ENCODE measurements around the gene XXYLT1.
A peak's percentile ranks its signal among the peaks of the same experiment; 100 is the strongest.

The XXYLT1 gene

DNA sequence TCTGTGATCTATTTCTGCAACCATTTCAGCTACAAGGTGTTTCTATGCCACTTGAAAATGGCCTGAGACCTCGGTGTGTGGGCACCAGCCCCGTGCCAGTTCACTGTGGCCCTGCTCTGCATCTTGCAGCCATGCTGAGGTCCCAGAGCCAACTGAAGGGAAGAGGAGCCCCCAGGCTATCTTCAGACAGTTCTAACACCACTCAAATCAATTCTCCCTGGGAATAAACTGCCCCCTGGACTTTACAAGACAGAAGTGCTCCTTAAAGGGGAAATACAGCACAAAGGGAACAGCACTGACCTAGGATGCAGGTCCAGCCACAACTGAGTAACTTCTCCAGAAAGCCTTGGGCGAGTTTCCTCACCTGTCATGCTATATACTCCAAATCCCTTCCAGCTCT lies 3.9 kb downstream of the XXYLT1 start:
- DNase-seq (ENCODE audit: low read depth in 2 of 3, low spot score in 1 of 3) = no peak

DNA sequence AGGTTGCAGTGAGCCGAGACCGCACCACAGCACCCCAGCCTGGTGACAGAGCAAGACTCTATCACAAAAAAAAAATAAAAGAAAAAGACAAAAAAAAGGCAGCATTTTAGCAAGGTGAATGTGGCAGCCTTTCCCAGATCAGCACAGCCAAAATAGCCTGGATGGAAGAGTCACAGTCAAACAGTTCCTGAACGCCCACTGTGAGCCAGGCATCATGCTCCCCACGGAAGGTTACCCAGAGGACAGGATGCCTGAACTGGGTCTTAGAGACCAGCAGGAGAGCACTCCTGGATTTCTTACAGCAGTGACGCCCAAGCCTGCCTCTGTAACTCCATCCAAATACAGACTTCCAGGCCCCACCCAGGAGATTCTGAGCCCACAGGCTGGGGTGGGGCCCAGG lies 4.5 kb downstream of the XXYLT1 start:
- DNase-seq (ENCODE audit: low read depth in 2 of 3, low spot score in 1 of 3) = no peak

DNA sequence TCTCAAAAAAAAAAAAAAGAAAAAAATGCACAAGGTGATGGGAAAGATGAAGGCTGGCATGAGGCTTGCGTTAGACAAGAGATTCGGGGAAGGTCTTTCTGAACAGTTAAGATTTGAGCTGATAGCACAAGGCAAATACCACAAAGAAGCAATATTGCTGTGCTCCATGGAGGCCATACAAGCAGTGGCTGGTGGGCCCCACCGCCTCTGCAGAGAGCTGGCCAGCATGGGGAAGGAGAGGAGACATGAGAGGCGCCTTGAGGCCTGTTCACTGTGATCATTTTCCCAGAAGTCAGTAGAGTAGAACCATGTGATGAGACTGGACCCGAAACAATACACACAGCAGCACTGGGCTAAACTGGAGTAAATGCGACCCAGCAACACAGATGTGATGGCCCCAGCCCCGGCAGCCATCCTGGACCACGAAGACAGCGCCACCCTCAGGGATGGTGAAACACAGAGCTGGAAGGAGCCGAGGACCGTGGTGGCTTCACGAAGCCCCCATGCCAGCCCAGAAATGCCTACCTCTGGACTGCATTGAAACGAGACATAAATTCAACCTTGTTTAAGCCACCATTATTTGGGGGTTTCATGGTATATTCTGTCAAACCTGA lies 5.5 kb downstream of the XXYLT1 start:
- no peak for DNase-seq (ENCODE audit: low read depth in 2 of 3, low spot score in 1 of 3)

DNA sequence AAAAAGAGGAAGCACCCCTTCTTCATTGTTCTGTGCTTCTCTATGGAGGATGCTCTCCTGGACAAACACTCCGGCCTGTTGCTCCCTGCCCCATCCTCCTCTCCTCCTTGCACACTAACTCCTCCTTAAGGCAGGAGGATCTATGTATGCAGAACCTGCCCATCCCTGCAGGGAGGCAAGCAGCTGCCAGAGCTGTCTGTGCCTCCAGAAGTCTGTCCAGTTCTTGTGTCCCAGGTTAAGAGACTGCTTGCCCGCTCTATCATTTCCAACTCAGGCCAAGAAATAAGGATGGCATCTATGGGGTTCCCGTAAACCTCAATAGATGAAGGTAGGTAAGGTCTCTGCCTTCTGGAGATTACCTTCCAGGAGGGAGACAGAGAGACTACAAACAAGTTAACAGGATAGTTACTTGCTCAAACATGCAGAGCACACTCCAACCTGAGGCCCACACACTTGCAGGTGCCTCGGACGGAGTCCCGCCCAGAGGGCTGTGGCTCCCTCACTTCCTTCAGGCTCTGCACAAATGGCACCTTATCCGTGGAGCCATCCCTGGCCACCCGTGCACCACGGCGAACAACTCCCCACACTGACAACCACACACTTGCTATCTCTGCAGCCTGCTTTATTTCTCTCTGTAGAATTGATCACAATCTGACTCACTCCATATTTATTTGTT lies 6.9 kb downstream of the XXYLT1 start:
- no peak for DNase-seq (ENCODE audit: low read depth in 2 of 3, low spot score in 1 of 3)

DNA sequence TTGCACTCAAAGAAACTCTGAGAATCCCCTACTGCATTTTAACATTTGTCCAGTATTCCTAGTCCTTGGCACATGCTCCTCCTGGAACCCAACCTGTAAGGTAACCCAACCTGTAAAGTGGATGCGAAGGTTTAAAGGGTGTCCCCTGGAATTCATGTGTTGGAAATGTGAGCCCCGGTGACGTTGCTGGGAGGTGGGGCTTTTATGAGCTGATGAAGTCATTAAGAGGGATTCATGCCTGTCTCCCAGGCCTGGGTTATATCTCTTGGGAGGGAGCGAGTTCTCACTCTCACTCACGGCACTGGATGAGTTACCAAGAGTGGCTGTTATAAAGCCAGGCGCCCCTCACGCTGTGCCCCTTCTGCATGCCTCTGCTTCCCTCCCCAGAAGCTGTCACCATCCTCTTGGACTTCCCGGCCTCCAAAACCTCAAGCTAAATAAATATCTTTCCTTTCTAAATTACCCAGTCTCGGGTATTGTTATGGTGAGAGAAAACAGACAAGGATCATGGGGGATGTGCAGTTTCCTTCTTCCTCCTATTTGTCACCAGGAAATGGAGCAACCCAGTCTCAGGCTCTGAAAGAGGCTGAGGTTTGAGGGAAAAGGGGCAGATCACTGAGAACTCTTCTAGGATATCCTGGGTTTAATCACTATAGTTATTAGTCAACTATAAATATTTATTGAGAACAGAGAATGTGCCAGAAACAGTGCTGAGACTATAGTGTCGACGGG lies 7.6 kb downstream of the XXYLT1 start:
- no peak for DNase-seq (ENCODE audit: low read depth in 2 of 3, low spot score in 1 of 3)

DNA sequence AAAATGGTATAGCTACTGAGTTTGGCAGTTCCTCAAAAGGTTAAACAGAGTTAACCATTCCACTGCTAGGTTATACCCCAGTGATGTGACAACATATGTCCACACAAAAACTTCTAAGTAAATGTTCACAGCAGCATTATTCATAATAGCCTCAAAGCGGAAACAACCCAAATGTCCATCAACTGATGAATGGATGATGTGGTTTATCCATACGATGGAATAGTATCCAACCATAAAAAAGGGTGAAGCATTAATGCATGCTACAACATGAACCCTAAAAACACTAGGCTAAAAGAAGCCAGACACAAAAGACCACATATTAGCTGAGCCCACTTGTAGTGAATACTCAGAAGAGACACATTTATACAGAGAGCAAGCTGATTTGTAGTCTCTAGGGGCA lies 9.0 kb downstream of the XXYLT1 start:
- DNase-seq (ENCODE audit: low read depth in 2 of 3, low spot score in 1 of 3) = no peak

DNA sequence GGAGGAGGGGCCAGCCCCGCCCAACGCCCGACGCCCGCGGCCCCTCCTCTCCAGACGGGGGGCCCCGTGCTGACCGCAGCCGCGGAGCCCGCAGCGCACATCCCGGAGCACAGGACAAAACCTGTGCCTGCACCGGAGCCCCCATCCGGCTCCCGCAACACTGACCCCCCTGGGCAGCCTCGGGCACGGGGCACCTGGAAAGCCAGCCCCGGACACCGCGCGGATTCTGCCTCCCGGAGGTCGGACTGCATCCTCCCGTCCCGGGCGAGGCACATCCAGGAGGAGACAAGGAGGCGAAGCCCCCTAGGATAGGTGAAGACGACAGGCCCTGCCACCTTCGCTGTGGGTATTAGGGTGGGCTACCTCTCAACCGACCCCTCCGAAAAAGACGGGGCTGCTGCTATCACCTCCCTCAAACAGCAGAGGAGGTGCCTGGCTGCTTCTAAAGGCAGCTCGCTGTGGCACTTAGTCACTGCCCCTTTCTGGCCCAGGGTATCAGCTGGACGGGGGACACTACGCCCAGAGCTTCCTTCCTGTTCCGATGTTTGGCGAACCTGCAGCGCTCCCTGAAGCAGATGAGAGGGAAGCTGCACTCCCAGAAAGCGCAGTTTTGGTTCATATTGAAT lies 10.6 kb downstream of the XXYLT1 start:
- DNase-seq (ENCODE audit: low read depth in 2 of 3, low spot score in 1 of 3) = no peak

DNA sequence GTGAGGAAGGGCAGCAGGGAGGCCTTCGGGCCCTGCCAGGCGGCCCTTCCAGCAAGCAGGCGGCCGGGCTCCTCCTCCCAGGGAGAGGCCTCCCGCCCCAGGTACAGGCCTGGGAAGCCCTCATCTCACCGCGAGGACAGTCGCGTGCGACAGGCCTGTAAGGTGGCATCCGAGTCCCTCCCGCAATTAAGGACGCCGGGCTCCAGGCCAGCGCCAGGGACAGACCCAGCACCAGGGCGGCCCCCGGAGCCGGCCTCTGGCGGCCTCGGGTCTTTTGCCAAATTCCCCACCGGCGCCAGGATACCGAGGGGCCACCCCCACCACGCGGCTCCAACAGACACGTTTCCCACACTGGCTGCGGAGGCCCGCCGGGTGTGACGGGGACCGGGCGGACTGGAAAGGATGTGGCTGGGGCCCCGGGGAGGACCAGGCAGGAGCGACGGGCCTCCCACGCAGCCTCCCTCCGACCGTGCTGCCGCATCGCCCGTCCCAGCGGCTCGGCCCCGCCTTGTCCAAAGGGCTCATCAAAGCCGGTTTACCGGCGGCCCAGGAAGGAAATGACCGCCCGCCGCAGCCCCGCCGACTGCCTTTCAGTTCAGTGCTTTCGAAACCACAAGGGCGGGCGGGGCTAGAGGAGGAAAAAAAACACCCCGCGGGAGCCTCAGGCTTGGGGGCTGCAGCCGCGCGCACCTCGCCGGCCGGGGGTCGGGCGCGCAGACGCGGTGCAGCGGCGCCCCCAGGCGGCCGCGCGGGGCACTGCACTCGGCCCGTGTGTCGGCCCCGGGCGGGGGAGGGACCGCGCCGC lies 11.3 kb downstream of the XXYLT1 start:
- peak; percentile 69 to 81 (median 73) for DNase-seq (ENCODE audit: low read depth in 2 of 3, low spot score in 1 of 3)

DNA sequence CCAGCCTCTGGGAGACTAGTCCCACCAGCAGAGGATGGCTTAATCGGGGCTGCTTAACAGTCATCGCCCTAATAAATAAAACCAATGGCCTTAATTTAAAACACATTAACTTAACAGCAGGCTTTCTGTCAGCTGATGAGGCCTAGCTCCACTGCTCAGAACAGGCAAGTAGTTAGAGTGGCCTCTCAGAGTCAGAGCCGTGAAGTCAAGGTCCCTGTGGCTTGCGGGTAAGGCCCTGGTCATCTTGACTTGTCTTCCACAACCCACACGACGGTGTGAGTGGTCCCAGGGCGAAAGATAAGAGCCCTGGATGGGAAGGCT lies 11.8 kb downstream of the XXYLT1 start:
- DNase-seq (ENCODE audit: low read depth in 2 of 3, low spot score in 1 of 3) = no peak

DNA sequence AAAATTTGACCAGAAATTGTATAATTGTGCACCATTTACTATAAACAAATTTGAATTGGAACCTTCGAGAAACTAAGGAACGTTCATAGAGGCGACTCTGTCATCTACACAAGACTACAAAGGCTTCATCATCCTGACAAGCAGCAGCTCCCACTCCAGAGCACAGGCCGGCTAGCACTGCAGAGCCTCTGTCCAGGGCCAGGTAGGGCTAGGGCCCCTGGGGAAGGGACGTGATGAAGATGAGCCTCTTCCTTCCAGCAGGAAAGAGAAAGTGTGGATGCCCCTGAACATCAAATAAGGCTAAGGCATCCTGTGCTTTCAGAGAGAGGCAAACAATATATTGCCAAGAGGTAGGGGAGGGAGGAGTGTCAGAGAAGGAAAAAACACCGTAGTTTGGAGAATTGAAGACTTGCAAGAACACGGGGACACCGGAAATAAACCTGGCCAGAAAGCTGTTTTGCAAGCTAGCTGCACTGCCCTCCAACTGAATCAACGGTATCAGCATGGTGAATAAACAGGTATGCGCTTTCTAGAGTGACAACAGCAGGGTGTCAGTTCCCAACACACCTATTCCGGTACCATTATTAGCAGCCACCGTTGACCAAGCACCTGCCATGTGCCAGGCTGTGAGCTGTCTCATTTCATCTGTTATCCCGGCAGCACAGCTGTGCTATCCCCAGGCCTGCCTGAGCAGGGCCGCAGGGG lies 12.4 kb downstream of the XXYLT1 start:
- DNase-seq (ENCODE audit: low read depth in 2 of 3, low spot score in 1 of 3) = no peak

DNA sequence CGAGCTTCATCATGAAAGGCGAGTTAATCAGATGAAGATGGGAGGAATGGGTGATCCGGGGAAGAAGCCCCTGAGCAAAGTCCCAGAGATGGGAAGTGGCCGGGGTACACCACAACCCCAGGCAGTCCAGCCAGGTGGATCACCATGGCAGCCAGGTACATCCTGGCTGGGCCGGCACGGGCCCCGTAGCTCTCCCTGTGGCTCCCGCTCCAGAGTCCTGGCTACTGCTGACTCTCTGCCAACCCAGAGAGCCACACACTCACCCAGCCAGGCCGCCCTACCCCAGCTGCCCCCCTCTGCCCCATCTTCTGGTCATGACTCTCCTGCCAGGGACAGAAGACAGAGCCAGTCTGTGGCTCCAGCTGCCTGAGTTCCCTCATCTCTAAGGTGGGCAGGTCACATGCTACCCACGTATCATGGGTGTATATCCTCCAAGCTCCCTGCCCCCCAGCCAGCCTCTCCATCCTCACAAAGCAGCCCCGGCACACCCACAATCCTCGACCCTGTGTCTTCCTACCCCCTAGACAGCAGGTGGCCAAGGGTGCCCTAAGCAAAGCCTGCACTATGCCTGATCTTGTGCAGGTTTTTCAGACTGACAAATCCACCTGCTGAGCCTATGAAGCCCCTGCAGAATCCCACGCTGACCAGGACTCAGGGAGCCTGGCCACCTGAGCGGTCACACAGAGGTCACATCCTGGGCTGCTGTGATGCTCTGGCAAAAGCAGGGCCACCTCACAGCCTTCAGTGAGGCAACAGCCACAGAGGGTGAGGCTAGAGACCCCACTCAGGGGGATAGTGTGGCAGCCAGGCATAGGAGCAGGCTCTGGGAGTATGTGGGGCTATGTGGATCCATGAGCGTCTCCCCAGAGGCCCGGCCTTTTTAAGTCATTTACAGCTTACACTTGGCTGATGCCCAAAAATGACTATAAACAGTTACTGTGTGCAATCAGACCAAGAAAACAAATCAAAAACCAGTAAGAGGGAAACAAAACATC lies 13.2 kb downstream of the XXYLT1 start:
- DNase-seq (ENCODE audit: low read depth in 2 of 3, low spot score in 1 of 3) = no peak

DNA sequence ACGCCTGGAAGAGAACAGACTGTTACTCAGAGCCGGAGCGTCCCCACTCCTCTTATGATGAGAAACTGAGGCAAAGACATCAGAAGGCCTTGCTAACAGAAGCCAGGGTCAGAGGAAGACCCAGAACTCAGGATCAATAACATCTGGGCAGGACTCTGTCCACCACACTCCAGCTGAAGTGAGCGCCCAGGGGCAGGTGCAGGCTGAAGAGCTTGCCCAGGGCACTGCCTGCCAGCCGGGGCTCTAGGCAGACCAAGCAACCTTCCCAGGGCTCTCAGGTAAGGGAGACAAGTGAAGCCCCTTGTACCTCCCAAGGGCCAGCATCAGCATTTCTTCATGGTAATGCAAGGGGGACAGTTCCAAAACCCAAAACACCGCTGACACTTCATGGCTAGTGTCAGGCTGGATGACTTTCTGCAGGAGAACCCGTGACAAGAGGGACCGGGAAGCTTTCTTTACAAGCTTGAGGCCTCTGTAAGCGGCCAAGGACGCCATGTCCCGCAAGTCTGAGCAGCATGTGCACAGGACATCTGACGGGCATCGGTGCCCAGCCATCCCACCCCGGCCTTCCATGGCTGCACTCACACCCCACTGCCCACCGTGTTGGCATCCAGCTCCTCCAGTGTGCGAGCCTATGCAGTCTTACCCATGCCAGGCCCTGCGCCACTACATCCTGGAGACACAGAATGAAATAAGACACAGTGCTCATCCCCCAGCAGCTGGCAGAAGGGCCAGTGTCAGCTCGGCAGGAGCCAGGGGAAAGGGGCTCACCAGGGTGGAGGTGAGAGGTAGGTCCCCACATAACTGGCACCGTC lies 14.1 kb downstream of the XXYLT1 start:
- DNase-seq (ENCODE audit: low read depth in 2 of 3, low spot score in 1 of 3) = no peak

DNA sequence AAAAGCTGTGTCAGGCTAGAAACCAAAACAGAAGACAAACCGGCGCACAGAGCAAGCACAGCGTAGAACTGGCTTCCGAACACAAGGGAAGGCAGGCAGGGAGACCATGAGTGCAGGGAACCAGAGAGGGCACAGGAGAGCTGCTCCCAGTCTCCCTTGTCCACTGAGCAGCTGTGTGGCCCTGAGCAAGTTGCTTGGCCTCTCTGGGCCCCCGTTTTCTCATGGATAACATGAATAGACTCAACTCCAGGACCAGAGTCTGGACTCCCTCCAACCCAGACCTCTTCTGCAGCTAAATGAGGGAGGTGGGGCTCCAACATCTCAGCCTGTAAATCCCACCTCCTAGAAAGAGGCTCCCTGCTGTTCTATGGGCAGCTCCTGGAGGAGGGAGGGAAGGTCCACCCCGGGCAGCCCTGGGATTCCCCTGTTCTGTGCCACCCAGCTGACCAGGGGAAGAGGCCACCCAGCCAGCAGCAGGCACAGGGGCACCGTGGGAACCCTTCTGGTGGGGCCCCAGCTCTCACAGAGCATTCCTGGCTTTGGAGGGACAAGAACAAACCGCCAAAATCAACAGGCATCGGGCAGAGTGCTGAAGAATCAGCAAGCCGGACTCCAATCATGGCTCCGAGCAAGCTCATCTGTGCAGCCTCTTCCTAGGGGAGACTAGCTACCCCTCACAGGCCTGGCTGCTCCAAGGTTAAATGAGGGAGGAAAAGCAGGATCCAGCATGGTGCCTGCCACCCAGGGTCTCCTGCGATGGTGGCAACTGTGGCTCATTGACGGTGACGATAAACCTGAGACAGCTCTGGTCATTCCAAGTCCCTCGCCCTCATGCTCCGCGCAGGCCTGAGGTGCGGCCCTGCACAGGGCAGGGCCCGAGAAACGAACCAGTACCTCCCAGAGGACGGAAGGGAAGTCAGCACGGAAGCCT lies 15.1 kb downstream of the XXYLT1 start:
- DNase-seq (ENCODE audit: low read depth in 2 of 3, low spot score in 1 of 3) = no peak

DNA sequence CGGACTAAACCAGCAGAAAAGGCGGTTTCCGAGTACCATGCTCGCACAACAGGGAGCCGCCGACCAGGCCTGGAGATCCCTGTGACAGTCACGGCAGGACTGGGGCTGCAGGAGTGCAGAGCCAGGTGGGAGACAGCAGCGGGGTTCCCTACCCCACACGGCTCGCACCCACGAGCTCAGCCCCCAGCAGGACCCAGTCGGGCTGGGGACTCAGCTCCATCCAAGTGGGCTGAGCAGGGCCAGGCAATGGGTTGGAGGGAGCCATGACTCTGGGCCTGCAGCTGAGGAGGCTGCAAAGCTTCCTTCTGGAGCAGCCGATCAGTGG lies 15.8 kb downstream of the XXYLT1 start:
- no peak for DNase-seq (ENCODE audit: low read depth in 2 of 3, low spot score in 1 of 3)

DNA sequence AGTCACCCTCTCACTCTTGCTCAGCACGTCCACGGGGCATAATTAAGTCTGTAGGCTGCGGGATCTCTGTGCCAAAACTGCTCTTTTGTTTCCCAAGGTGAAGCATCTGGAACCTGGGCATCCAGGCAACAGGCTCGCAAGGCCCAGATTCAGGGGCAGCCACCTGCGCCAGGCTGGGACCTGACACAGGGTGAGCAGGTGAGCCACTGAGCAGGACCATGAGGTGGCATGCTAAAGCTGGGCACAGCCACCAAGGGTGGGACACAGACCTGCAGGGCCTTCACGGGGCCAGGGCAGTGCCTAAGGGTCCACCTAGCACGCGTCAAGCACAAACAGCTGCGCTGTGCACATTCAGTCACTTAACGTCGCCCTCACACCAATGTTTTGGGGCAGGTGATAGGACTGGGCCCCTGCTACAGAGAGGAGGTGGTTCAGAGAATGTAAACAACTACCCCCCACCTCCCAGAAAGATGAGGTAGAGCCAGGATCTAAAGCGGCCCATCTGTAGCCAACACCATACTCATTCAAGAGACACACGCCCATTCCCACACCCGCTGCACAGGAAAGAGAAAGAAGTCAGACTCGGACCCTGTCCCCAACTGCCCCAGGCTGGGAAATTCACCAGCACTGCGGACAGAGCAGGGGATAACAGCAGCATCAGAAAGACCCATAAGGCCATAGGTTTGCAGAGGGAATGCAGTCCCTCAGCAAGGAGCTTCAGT lies 16.3 kb downstream of the XXYLT1 start:
- DNase-seq (ENCODE audit: low read depth in 2 of 3, low spot score in 1 of 3) = no peak

DNA sequence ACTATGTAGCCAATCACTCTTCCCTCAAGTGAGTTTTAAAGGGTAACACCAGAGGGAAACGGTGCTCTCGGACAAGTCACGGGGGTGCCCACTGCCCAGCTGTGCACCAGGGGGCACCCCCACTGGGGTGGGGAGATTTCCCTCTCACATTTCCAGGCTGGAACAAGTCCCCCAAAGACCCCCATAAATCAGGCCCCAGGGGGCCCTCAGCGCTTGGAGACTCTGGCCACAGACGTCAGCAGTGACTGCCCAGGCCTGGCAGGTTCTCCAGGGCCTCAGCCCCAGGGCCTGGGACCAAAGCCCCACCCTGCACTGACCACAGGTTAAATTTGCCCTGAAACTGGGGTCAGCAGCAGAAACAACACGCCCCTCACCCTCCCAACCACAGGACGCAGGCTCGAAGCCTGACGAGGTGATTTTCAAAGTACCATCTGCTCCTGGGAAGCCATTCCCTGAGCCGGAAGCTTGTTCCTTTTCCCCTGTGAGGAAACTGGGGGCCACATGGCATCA lies 17.0 kb downstream of the XXYLT1 start:
- no peak for DNase-seq (ENCODE audit: low read depth in 2 of 3, low spot score in 1 of 3)
